Measurements from ENCODE around the gene MAGI2. TPM values are rescaled to one million over a fixed set of nuclear protein-coding genes. Genes with fewer than 3 reads are reported as not detected.

Gene MAGI2
- total RNA-seq, 4 donors from 2014 or later = 7.8 to 44.7 (median 21.1) TPM

DNA sequence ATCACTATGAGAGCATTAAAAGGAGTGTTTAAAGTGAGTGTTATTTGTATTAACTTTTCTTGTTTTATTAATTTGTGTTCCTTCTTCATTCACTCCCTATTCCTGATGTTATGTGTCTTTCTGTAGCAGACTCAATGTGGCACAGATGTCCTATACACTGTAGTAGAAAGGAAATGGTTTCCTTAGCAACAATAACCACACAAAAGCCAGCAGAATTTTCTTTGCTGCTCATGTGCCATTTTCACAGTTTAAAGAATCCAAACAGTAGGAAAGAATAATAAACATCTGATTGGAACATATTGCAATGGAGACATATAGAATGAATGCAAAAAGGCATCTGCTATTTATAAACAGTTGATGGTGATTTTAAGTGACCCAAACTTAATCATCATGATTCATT, 891.3 kb downstream of the MAGI2 start:
- no peaks in the 10 kb centered on the region for H3K4me1 ChIP-seq
- no peaks in the 10 kb centered on the region for H3K9me3 ChIP-seq
- no peak for TF ChIP-seq EP300 (IDR thresholded peaks at IDR 0.05)
- TF ChIP-seq POLR2A (IDR thresholded peaks at IDR 0.05) = no peak
- TF ChIP-seq, protein P1, sequence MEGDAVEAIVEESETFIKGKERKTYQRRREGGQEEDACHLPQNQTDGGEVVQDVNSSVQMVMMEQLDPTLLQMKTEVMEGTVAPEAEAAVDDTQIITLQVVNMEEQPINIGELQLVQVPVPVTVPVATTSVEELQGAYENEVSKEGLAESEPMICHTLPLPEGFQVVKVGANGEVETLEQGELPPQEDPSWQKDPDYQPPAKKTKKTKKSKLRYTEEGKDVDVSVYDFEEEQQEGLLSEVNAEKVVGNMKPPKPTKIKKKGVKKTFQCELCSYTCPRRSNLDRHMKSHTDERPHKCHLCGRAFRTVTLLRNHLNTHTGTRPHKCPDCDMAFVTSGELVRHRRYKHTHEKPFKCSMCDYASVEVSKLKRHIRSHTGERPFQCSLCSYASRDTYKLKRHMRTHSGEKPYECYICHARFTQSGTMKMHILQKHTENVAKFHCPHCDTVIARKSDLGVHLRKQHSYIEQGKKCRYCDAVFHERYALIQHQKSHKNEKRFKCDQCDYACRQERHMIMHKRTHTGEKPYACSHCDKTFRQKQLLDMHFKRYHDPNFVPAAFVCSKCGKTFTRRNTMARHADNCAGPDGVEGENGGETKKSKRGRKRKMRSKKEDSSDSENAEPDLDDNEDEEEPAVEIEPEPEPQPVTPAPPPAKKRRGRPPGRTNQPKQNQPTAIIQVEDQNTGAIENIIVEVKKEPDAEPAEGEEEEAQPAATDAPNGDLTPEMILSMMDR (IDR thresholded peaks at IDR 0.05) = no peak
- TF ChIP-seq POLR2AphosphoS5 (IDR thresholded peaks at IDR 0.05) = no peak
- no peak for ATAC-seq
- no peaks in the 10 kb centered on the region for H3K36me3 ChIP-seq
- H3K4me3 ChIP-seq = no peak overlapping the region
- H3K27me3 ChIP-seq = no peaks in the 10 kb centered on the region
- H3K27ac ChIP-seq = no peak overlapping the region

DNA sequence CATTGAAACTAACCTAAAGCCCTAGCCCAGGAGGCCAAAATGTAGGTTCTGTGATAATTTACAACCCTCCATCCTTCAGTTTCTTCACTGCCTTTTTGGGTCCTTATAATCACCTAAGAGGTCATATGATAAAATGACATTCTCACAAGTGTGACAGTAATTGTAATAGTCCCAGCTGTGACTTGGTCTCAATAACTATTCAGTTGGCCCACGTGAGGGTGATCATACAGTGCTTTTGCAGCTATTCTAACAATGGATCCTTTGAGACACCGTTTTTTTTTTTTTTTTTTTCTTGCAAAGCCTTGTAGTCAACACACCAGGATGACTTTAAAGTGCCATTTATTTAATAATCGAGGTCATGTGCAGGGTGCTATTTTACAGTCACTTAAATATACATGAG, 894.9 kb downstream of the MAGI2 start:
- no peak overlapping the region for H3K4me3 ChIP-seq
- TF ChIP-seq POLR2A (IDR thresholded peaks at IDR 0.05) (no peak), EP300 (IDR thresholded peaks at IDR 0.05) (no peak), POLR2AphosphoS5 (IDR thresholded peaks at IDR 0.05) (no peak)
- TF ChIP-seq, protein P1 (IDR thresholded peaks at IDR 0.05) = no peak
- no peaks in the 10 kb centered on the region for H3K9me3 ChIP-seq
- WGBS, 2 donors (ENCODE audit: low coverage in 1 of 2) = 65 to 83% methylated on average over 3 of the region's 3 CpGs
- no peaks in the 10 kb centered on the region for H3K27me3 ChIP-seq
- H3K4me1 ChIP-seq = no peaks in the 10 kb centered on the region
- no peak overlapping the region for H3K27ac ChIP-seq
- no peak for ATAC-seq
- H3K36me3 ChIP-seq = no peaks in the 10 kb centered on the region

DNA sequence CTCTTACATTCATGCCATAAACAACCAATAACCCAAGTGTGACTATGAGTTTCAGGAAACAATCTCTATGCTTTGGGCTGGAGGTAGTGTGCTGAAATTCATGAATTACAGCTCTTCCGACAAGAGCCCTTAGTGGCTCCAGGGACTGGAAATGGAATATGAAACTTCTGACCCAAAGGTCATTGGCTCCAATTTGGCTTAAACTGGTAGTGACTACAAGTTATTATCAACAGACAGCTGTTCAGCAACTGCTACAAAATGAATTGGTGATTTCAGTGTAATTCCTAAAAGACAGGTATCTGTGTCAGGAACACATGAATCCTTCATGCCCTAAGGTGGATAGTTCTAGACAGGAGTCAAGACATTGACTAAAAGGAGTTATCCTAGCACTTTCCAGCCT, 909.5 kb downstream of the MAGI2 start:
- TF ChIP-seq EP300 (IDR thresholded peaks at IDR 0.05) (no peak), POLR2A (IDR thresholded peaks at IDR 0.05) (no peak), POLR2AphosphoS5 (IDR thresholded peaks at IDR 0.05) (no peak)
- TF ChIP-seq, protein P1 (IDR thresholded peaks at IDR 0.05) = no peak
- no peak for ATAC-seq
- 60 to 88% methylated on average over 1 of the region's 1 CpG for WGBS, 2 donors (ENCODE audit: low coverage in 1 of 2)

DNA sequence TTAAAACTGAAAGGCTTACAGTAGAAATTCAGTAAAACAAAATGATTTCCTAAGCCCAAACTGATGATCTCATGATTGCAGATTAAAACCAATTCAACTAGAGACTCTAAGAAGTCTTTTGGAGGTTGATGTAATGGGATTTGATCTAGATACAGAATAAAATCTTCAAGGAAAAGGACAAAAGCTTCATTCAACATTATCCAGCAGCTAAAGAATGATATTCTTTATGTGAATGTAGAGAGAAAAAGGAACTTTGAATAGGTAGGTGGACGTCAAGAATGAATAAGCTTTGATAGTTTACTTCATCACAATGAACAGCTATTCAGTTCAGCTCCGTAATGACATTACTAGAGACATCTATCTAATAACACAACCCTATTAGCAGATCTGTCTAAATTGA, 910.5 kb downstream of the MAGI2 start:
- no peaks in the 10 kb centered on the region for H3K27me3 ChIP-seq
- no peaks in the 10 kb centered on the region for H3K9me3 ChIP-seq
- H3K4me1 ChIP-seq = no peaks in the 10 kb centered on the region
- no peak for ATAC-seq
- TF ChIP-seq POLR2AphosphoS5 (IDR thresholded peaks at IDR 0.05) (no peak), EP300 (IDR thresholded peaks at IDR 0.05) (no peak), POLR2A (IDR thresholded peaks at IDR 0.05) (no peak)
- TF ChIP-seq, protein P1 (IDR thresholded peaks at IDR 0.05) = no peak
- no peak overlapping the region for H3K4me3 ChIP-seq
- no peak overlapping the region for H3K27ac ChIP-seq
- H3K36me3 ChIP-seq = no peaks in the 10 kb centered on the region
- 67 to 74% methylated on average over 2 of the region's 2 CpGs for WGBS, 2 donors (ENCODE audit: low coverage in 1 of 2)

More for the DNA sequence above, 909.5 kb downstream of the MAGI2 start:
- Histone ChIP-seq H3K36me3 (no peaks in the 10 kb centered on the region), H3K4me3 (no peak overlapping the region), H3K27me3 (no peaks in the 10 kb centered on the region), H3K27ac (no peak overlapping the region), H3K9me3 (no peaks in the 10 kb centered on the region), H3K4me1 (no peaks in the 10 kb centered on the region)

DNA sequence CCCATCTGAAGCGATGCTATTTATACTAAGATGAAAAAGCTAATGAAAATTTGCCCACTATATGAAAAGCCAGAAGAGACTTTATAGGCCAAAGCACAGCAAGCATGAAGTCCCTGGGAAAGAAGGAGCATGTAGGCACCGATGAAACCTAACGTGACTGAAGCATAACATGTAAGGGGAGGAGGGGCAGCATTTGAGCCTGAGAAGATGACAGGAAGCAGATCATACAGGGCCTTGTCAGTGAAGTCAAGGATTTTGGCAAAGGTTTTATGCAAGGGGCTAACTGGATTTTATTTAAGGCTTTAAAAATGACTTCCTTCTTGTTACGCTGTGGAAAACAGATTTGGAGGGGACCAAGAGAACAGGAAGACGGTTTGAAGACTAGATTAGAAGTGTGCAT, 910.9 kb downstream of the MAGI2 start:
- 60 to 62% methylated on average over 1 to 5 of the region's 5 CpGs for WGBS, 2 donors (ENCODE audit: low coverage in 1 of 2)
- H3K4me3 ChIP-seq = no peak overlapping the region
- no peak overlapping the region for H3K27ac ChIP-seq
- no peaks in the 10 kb centered on the region for H3K27me3 ChIP-seq
- no peak for ATAC-seq
- no peaks in the 10 kb centered on the region for H3K9me3 ChIP-seq
- no peaks in the 10 kb centered on the region for H3K4me1 ChIP-seq
- TF ChIP-seq POLR2AphosphoS5 (IDR thresholded peaks at IDR 0.05) (no peak), EP300 (IDR thresholded peaks at IDR 0.05) (no peak), POLR2A (IDR thresholded peaks at IDR 0.05) (no peak)
- TF ChIP-seq, protein P1 (IDR thresholded peaks at IDR 0.05) = no peak
- H3K36me3 ChIP-seq = no peaks in the 10 kb centered on the region
